Neural cell (in vitro differentiated cells): ENCODE measurements around the gene RAB1B.

Source experiments
- CTCF ChIP-seq: fragments of 450-650 bp; IDR thresholded peaks from 2 replicates; pipeline ENCODE4 v1.5.1; 2014; ENCODE audit warnings: antibody characterized with exemption, mild to moderate bottlenecking, moderate library complexity; ENCODE audit not compliant: poor library complexity, severe bottlenecking
- EP300 ChIP-seq: fragments of 450-650 bp; conservative IDR thresholded peaks from 2 replicates; pipeline ENCODE4 v1.6.1; 2014; ENCODE audit warnings: antibody characterized with exemption, mild to moderate bottlenecking, moderate library complexity; ENCODE audit not compliant: poor library complexity, severe bottlenecking
- EZH2 ChIP-seq: fragments of 200-600, 300-800 bp; shearing (Covaris generic), sonication (generic); IDR thresholded peaks from 2 replicates; pipeline ENCODE4 v1.6.1; 2014; ENCODE audit warnings: antibody characterized with exemption, low read length, borderline replicate concordance, mild to moderate bottlenecking; ENCODE audit not compliant: insufficient read depth, poor library complexity, severe bottlenecking
- MXI1 ChIP-seq: fragments of 450-650 bp; conservative IDR thresholded peaks from 2 replicates; pipeline ENCODE4 v1.6.1; 2014; ENCODE audit warnings: antibody characterized with exemption, mild to moderate bottlenecking; ENCODE audit not compliant: poor library complexity, severe bottlenecking
- POLR2AphosphoS5 ChIP-seq: IDR thresholded peaks from 2 replicates; pipeline ENCODE4 v1.6.1; 2012
- RAD21 ChIP-seq: fragments of 450-650 bp; conservative IDR thresholded peaks from 2 replicates; pipeline ENCODE4 v1.6.1; 2014; ENCODE audit warnings: antibody characterized with exemption, mild to moderate bottlenecking, moderate library complexity
- REST ChIP-seq: IDR thresholded peaks from 2 replicates; pipeline ENCODE4 v1.6.1; 2012; ENCODE audit warnings: borderline replicate concordance
- SMC3 ChIP-seq: fragments of 450-650 bp; conservative IDR thresholded peaks from 2 replicates; pipeline ENCODE4 v1.6.1; 2014; ENCODE audit warnings: antibody characterized with exemption, mild to moderate bottlenecking, moderate library complexity; ENCODE audit not compliant: poor library complexity
- TAF1 ChIP-seq: IDR thresholded peaks from 2 replicates; pipeline ENCODE4 v1.6.1; 2012; ENCODE audit warnings: low read depth

- TF ChIP-seq EP300: no peak
- TF ChIP-seq CTCF: no peak
- TF ChIP-seq POLR2AphosphoS5: no peak
- no peak for TF ChIP-seq TAF1
- TF ChIP-seq EZH2: no peak
- TF ChIP-seq REST: no peak
- no peak for TF ChIP-seq RAD21
- no peak for TF ChIP-seq SMC3
- no peak for TF ChIP-seq MXI1
Observed at GRCh38 chr11:66263785-66264184, 4.7 kb upstream of the RAB1B start.
